GM19025 (cell line): Measurements from ENCODE around the gene DDX3X.
"Not testable (repeated sequence)": the region's sequence is repeated elsewhere in the genome, so short reads cannot be mapped to it uniquely, and the experiment has no call there.

Source experiments
- ATAC-seq: cut with Tn5 transposase; IDR thresholded peaks from one replicate; pipeline ENCODE4 v1.9.1; 2021; ENCODE audit warnings: mild to moderate bottlenecking, low read depth, moderate library complexity; ENCODE audit not compliant: unreplicated experiment

DDX3X gene

GRCh38 chrX:41333744-41334362 is at the start of gene DDX3X:
Gene DDX3X (plus strand): TSS chrX:41334162. CDS start chrX:41334253, 91 bp downstream.
- ATAC-seq, result peak; percentile 45

- not testable (repeated sequence) for ATAC-seq
Measured at GRCh38 chrX:41285928-41286327, 48.0 kb upstream of the DDX3X start.

GRCh38 chrX:41288641-41289040 is 45.3 kb upstream of the DDX3X start:
- ATAC-seq, result no peak

GRCh38 chrX:41289095-41289494 is 44.9 kb upstream of the DDX3X start:
- ATAC-seq, result no peak

GRCh38 chrX:41291309-41291708 is 42.7 kb upstream of the DDX3X start:
- no peak for ATAC-seq

- ATAC-seq, result no peak
Measured at GRCh38 chrX:41293269-41293668, 40.7 kb upstream of the DDX3X start.

- no peak for ATAC-seq
Measured at GRCh38 chrX:41300758-41301437, 33.1 kb upstream of the DDX3X start.

- no peak for ATAC-seq
Measured at GRCh38 chrX:41301438-41301824, 32.5 kb upstream of the DDX3X start.

GRCh38 chrX:41302370-41302769 is 31.6 kb upstream of the DDX3X start:
- no peak for ATAC-seq

- no peak for ATAC-seq
Measured at GRCh38 chrX:41303013-41303412, 30.9 kb upstream of the DDX3X start.

GRCh38 chrX:41304178-41304577 is 29.8 kb upstream of the DDX3X start:
- ATAC-seq, result no peak

- ATAC-seq, result no peak
Measured at GRCh38 chrX:41308884-41309647, 24.9 kb upstream of the DDX3X start.

GRCh38 chrX:41312786-41313185 is 21.2 kb upstream of the DDX3X start:
- no peak for ATAC-seq

- ATAC-seq, result no peak
Measured at GRCh38 chrX:41313419-41313818, 20.5 kb upstream of the DDX3X start.

GRCh38 chrX:41314204-41314603 is 19.8 kb upstream of the DDX3X start:
- no peak for ATAC-seq

GRCh38 chrX:41314881-41315280 is 19.1 kb upstream of the DDX3X start:
- no peak for ATAC-seq

- not testable (repeated sequence) for ATAC-seq
Measured at GRCh38 chrX:41316266-41316665, 17.7 kb upstream of the DDX3X start.

GRCh38 chrX:41317477-41318208 is 16.3 kb upstream of the DDX3X start:
- no peak for ATAC-seq

GRCh38 chrX:41320393-41320792 is 13.6 kb upstream of the DDX3X start:
- no peak for ATAC-seq

GRCh38 chrX:41322821-41323603 is 10.9 kb upstream of the DDX3X start:
- no peak for ATAC-seq
